Parathyroid adenoma (tissue), 2 donors: Measurements from ENCODE around the gene SIGLEC8.
"Not testable (repeated sequence)": the region's sequence is repeated elsewhere in the genome, so short reads cannot be mapped to it uniquely, and the experiment has no call there.

ENCODE experiments used
- H2AFZ ChIP-seq: fragments of 300-600 bp; sonication (generic); one replicate; pipeline ENCODE4 v1.7.0; 2017; ENCODE audit warnings: antibody characterized with exemption, mild to moderate bottlenecking
- H3K27ac ChIP-seq: fragments of 300-600 bp; sonication (generic); one replicate; pipeline ENCODE4 v1.7.0; 2017
- H3K27me3 ChIP-seq: fragments of 300-600 bp; sonication (generic); one replicate; pipeline ENCODE4 v1.7.0; 2017; ENCODE audit warnings: low read length; ENCODE audit not compliant: control insufficient read depth, insufficient read depth
- H3K36me3 ChIP-seq: fragments of 300-600 bp; sonication (generic); one replicate; pipeline ENCODE4 v1.7.0; 2017; ENCODE audit warnings: low read length; ENCODE audit not compliant: control insufficient read depth, insufficient read depth
- H3K4me1 ChIP-seq: fragments of 300-600 bp; sonication (generic); one replicate; pipeline ENCODE4 v1.7.0; 2017; ENCODE audit warnings: control low read depth
- H3K4me2 ChIP-seq: fragments of 300-600 bp; sonication (generic); one replicate; pipeline ENCODE4 v1.7.0; 2017; ENCODE audit warnings: low read length
- H3K4me3 ChIP-seq: fragments of 300-600 bp; sonication (generic); one replicate; pipeline ENCODE4 v1.7.0; 2017; ENCODE audit warnings: low read depth, low read length
- H3K79me2 ChIP-seq: fragments of 300-600 bp; sonication (generic); one replicate; pipeline ENCODE4 v1.7.0; 2017; ENCODE audit warnings: control low read depth
- H3K9ac ChIP-seq: fragments of 300-600 bp; sonication (generic); one replicate; pipeline ENCODE4 v1.7.0; 2017; ENCODE audit warnings: mild to moderate bottlenecking
- H3K9me3 ChIP-seq: fragments of 300-600 bp; sonication (generic); one replicate; pipeline ENCODE4 v1.7.0; 2017; ENCODE audit warnings: low read length; ENCODE audit not compliant: control insufficient read depth
- TF ChIP-seq, protein P1 (sequence below): fragments of 300-600 bp; sonication (generic); IDR thresholded peaks from one replicate; pipeline ENCODE4 v1.7.0; 2017; ENCODE audit warnings: antibody characterized with exemption, mild to moderate bottlenecking
- donor health status: primary hyperparathyroidism.

Gene SIGLEC8

DNA sequence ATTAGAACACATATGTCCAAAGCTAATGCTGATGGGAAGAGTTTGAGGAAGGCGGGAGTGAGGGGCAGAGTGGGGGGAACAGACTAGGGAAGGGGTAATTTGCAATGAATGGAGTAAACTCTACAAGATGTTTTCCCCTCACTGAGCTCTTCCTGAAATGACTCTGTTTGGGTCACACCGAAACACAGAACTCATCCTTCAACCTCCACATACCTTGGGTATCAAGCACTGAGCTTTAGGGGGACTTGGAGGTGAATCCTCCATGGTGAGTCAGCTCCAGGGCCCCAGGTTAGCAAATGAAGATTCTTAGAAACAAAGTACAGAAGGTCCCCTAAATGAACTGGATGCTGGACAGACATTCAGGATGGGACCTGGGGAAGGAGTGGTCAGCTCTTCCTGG, 39.5 kb downstream of the SIGLEC8 start:
- no peak overlapping the region for H3K4me2 ChIP-seq
- no peaks in the 10 kb centered on the region for H3K27me3 ChIP-seq
- no peaks in the 10 kb centered on the region for H3K9me3 ChIP-seq
- no peak overlapping the region for H3K9ac ChIP-seq
- no peak overlapping the region for H3K4me3 ChIP-seq
- H3K79me2 ChIP-seq, result no peaks in the 10 kb centered on the region
- TF ChIP-seq, protein P1, sequence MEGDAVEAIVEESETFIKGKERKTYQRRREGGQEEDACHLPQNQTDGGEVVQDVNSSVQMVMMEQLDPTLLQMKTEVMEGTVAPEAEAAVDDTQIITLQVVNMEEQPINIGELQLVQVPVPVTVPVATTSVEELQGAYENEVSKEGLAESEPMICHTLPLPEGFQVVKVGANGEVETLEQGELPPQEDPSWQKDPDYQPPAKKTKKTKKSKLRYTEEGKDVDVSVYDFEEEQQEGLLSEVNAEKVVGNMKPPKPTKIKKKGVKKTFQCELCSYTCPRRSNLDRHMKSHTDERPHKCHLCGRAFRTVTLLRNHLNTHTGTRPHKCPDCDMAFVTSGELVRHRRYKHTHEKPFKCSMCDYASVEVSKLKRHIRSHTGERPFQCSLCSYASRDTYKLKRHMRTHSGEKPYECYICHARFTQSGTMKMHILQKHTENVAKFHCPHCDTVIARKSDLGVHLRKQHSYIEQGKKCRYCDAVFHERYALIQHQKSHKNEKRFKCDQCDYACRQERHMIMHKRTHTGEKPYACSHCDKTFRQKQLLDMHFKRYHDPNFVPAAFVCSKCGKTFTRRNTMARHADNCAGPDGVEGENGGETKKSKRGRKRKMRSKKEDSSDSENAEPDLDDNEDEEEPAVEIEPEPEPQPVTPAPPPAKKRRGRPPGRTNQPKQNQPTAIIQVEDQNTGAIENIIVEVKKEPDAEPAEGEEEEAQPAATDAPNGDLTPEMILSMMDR, result no peak
- H3K27ac ChIP-seq, result no peak overlapping the region
- H3K36me3 ChIP-seq, result no peaks in the 10 kb centered on the region
- no peak overlapping the region for H2AFZ ChIP-seq
- no peaks in the 10 kb centered on the region for H3K4me1 ChIP-seq

DNA sequence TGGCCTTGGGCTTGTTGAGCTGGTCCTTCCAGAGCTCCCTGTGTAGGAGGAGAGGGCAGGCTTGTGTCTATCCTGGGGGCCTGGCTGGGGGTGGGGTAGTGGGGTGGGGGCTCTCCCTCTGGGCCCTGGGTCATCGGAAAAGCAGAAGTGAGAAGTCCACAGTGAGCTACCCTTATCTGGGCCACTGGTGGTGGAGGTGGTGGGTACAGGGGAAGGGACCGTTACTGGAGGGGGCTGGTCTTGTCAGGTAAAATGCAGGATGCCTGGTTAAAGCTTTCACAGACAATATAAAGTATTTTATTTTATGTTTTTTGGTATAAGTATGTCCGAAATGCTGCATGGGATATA, 40.5 kb downstream of the SIGLEC8 start:
- H3K27ac ChIP-seq, result no peak overlapping the region
- TF ChIP-seq, protein P1, result no peak
- H3K36me3 ChIP-seq, result no peaks in the 10 kb centered on the region

DNA sequence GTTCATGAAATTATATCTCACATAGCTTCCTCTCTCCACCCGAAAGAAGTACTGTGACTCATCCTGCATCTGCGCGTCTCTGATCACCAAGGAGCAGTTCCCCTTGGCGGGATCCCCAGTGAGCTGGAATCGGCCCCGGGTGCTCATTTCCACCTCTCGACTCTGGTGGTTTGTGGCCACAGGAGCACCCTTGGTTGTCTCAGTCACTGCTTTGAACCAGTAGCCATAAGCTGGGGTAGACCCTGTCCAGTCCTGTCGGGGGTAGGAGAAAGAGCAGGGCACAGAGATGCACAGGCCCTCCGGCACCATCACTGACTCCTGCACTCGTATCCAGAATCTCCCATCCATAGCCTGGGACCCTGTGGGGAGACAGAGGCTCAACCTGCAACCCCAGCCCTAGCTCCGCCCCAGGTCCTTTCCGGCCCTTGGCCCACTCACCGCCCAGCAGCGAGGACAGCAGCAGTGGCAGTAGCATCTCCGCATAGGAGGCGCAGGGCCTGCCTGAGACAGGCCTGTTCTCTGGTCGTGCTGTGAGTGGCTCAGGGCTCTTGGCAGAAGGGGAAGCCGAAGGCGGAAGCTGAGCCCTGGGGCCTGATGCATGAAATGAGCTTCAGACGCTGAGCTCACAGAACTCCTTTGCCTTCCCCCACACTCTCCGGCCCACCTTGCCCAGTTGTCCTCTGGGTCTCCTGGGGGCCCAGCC, 41.0 kb downstream of the SIGLEC8 start, which contains the start of gene SIGLEC10:
TSS of gene SIGLEC10 (minus strand) at position 536 of the 703 bp plus-strand sequence. CDS start at position 475, 61 bp downstream.
- no peaks in the 10 kb centered on the region for H3K36me3 ChIP-seq
- H3K27ac ChIP-seq, result no peak within 1 kb of the TSS
- H3K4me1 ChIP-seq, result peaks cover 9% of the 10 kb centered on the region
- no peaks in the 10 kb centered on the region for H3K27me3 ChIP-seq
- H3K9me3 ChIP-seq, result no peaks in the 10 kb centered on the region
- no peak within 1 kb of the TSS for H3K4me3 ChIP-seq
- no peak within 1 kb of the TSS for H3K4me2 ChIP-seq
- no peak within 1 kb of the TSS for H3K9ac ChIP-seq
- H3K79me2 ChIP-seq, result no peaks in the 10 kb centered on the region
- TF ChIP-seq, protein P1, result no peak
- H2AFZ ChIP-seq, result no peak within 1 kb of the TSS

More for the DNA sequence above, 40.5 kb downstream of the SIGLEC8 start:
- H2AFZ ChIP-seq, result no peak overlapping the region
- no peak overlapping the region for H3K4me2 ChIP-seq
- H3K9me3 ChIP-seq, result no peaks in the 10 kb centered on the region
- H3K4me3 ChIP-seq, result no peak overlapping the region
- peaks cover 5% of the 10 kb centered on the region for H3K4me1 ChIP-seq
- no peaks in the 10 kb centered on the region for H3K79me2 ChIP-seq
- no peak overlapping the region for H3K9ac ChIP-seq
- no peaks in the 10 kb centered on the region for H3K27me3 ChIP-seq

DNA sequence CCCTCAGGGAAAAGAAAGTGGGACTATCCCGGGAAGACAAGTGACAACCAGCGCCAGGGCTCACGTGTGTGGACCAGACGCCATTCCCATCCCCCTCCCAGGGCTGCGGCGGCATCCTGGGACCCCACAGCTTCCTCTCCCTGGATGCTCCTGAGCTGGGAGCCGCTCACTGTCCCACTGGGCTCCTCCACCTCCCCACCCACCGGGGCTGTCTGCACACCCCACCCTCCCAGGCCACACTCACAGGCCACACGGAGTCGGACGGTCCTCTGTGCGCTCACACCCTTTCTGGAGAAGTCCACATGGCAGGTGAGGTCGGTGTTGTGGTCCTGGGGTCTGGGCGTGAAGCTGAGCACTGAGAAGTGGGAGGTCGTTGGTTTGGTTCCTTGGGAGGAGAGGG, 41.8 kb downstream of the SIGLEC8 start:
- H3K4me2 ChIP-seq, H3K9me3 ChIP-seq, H3K9ac ChIP-seq, H3K4me1 ChIP-seq, H3K79me2 ChIP-seq, H3K27ac ChIP-seq, H3K4me3 ChIP-seq, H3K36me3 ChIP-seq, H3K27me3 ChIP-seq, H2AFZ ChIP-seq: not testable (repeated sequence)

DNA sequence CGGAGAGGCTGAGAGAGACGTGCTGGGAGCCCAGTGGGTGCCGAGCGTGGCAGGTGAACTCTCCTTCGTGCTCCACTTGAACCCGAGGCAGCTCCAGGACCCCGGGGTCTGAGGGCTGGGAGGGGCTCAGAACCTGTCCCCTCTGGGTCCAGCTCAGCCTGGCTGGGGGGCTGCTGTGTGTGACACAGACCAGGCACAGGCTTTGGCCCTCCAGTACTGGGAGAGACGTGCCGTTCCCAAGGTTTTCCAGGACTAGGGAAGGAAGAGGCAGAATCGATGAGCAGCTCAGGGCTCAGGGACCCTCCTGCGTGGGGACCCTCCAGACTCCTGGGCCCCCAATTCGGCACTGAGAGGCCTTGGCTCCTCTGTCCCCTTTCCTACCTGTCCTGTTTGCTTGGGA, 43.1 kb downstream of the SIGLEC8 start:
- no peak overlapping the region for H3K4me3 ChIP-seq

More for the DNA sequence above, 43.1 kb downstream of the SIGLEC8 start:
- no peaks in the 10 kb centered on the region for H3K79me2 ChIP-seq
- H3K9ac ChIP-seq, result no peak overlapping the region
- H3K4me2 ChIP-seq, result no peak overlapping the region
- TF ChIP-seq, protein P1, result no peak
- H3K27ac ChIP-seq, result no peak overlapping the region
- H3K36me3 ChIP-seq, result no peaks in the 10 kb centered on the region
- H2AFZ ChIP-seq, result no peak overlapping the region
- peaks cover 9% of the 10 kb centered on the region for H3K4me1 ChIP-seq
- no peaks in the 10 kb centered on the region for H3K9me3 ChIP-seq
- no peaks in the 10 kb centered on the region for H3K27me3 ChIP-seq
